RWPE2 (cell line): ENCODE results near the gene CTTNBP2NL.
"Not testable (repeated sequence)": the region's sequence is repeated elsewhere in the genome, so short reads cannot be mapped to it uniquely, and the experiment has no call there.

Source experiments
- ATAC-seq: fragments of 200-7000 bp; cut with Tn5 transposase; 3 replicates; pipeline ENCODE4 v1.9.1; 2021; ENCODE audit warnings: low read depth
- DNase-seq: peaks from one replicate; pipeline ENCODE4 v3.0.0-alpha.2; 2020; ENCODE audit warnings: low spot score
- H3K27ac ChIP-seq: fragments of 450-650 bp; 2 replicates; pipeline ENCODE4 v1.5.1; 2017; ENCODE audit warnings: mild to moderate bottlenecking; ENCODE audit not compliant: poor library complexity, severe bottlenecking
- H3K27me3 ChIP-seq: fragments of 250-450 bp; sonication (Bioruptor Pico); 2 replicates; pipeline ENCODE4 v1.5.1; 2021; ENCODE audit warnings: mild to moderate bottlenecking, moderate library complexity; ENCODE audit not compliant: insufficient read depth, poor library complexity, severe bottlenecking
- H3K36me3 ChIP-seq: fragments of 250-450 bp; sonication (Bioruptor Pico); 2 replicates; pipeline ENCODE4 v1.5.1; 2020; ENCODE audit warnings: low read depth, mild to moderate bottlenecking, moderate library complexity
- H3K4me1 ChIP-seq: fragments of 250-450 bp; sonication (Bioruptor Pico); 2 replicates; pipeline ENCODE4 v1.5.1; 2021; ENCODE audit warnings: mild to moderate bottlenecking, moderate library complexity; ENCODE audit not compliant: insufficient read depth, poor library complexity, severe bottlenecking
- H3K4me3 ChIP-seq: fragments of 250-450 bp; sonication (Bioruptor Pico); 2 replicates; pipeline ENCODE4 v1.5.1; 2021; ENCODE audit warnings: mild to moderate bottlenecking, moderate library complexity; ENCODE audit not compliant: severe bottlenecking
- H3K9me3 ChIP-seq: fragments of 250-450 bp; sonication (Bioruptor Pico); 2 replicates; pipeline ENCODE4 v1.5.1; 2021; ENCODE audit warnings: mild to moderate bottlenecking, moderate library complexity; ENCODE audit not compliant: severe bottlenecking
- TF ChIP-seq, protein P1 (sequence below): fragments of 450-650 bp; IDR thresholded peaks from one replicate; pipeline ENCODE4 v1.5.1; 2017; ENCODE audit warnings: mild to moderate bottlenecking, moderate library complexity; ENCODE audit not compliant: poor library complexity, severe bottlenecking

Gene CTTNBP2NL

DNA sequence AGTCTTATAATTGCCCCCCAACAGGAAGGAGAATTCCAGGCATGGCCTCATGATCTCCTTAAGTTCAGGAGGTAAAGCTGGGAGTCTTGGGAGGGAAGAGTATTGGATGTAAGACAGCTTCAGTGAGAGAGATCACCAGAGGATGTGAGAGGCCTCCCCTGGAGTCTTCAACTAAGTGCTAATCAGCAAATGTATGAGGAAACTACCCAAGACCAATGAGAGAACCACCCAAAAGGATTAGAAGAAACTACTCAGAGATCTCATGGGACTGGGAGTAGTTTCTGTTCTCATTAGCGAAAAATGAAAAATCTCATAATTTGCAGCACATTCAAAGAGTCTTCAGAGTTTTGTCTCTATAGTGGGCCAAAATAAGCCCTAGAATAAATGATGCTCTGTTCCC is 76.1 kb downstream of the CTTNBP2NL start:
- TF ChIP-seq, protein P1, sequence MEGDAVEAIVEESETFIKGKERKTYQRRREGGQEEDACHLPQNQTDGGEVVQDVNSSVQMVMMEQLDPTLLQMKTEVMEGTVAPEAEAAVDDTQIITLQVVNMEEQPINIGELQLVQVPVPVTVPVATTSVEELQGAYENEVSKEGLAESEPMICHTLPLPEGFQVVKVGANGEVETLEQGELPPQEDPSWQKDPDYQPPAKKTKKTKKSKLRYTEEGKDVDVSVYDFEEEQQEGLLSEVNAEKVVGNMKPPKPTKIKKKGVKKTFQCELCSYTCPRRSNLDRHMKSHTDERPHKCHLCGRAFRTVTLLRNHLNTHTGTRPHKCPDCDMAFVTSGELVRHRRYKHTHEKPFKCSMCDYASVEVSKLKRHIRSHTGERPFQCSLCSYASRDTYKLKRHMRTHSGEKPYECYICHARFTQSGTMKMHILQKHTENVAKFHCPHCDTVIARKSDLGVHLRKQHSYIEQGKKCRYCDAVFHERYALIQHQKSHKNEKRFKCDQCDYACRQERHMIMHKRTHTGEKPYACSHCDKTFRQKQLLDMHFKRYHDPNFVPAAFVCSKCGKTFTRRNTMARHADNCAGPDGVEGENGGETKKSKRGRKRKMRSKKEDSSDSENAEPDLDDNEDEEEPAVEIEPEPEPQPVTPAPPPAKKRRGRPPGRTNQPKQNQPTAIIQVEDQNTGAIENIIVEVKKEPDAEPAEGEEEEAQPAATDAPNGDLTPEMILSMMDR: no peak
- Histone ChIP-seq H3K27ac (no peak overlapping the region), H3K4me1 (no peaks in the 10 kb centered on the region), H3K27me3 (no peaks in the 10 kb centered on the region), H3K4me3 (no peak overlapping the region), H3K9me3 (no peaks in the 10 kb centered on the region), H3K36me3 (no peaks in the 10 kb centered on the region)
- no peak for ATAC-seq
- DNase-seq: no peak

DNA sequence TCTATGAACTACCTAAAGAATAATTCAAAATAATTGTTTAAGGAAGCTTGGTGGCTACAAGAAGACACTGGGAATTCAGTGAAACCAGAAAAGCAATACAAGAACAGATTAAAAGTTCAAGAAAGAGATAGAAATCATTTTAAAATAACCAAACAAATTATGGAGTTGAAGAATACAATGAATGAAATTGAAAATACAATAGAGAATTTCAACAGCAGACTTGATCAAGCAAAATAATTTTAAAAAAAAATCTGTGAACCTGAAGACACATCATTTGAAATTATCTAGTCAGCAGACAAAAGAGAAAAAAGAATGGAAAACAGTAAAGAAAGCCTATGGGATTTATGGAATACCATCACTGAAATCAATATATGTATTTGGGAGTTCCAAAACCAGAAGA is 81.5 kb downstream of the CTTNBP2NL start:
- Histone ChIP-seq H3K9me3 (peaks cover 2% of the 10 kb centered on the region), H3K4me1 (no peaks in the 10 kb centered on the region), H3K4me3 (no peak overlapping the region), H3K27ac (no peak overlapping the region), H3K36me3 (no peaks in the 10 kb centered on the region), H3K27me3 (no peaks in the 10 kb centered on the region)
- TF ChIP-seq, protein P1: no peak
- DNase-seq (no peak), ATAC-seq (no peak)

DNA sequence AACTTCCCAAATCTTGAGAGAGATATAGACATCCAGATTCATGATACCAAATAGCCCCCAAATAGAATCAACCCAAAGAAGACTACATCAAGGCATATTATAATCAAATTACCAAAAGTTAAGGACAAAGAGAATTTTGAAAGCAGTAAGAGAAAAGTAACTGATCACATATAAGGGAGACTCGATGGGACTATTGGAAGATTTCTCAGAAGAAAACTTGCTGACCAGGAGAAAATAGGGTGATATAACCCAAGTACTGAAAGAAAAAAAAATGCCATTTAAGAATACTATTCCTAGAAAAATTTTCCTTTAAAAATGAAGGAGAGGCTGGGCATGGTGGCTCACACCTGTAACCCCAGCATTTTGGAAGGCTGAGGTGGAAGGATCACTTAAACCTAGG is 82.3 kb downstream of the CTTNBP2NL start:
- Histone ChIP-seq H3K27me3 (no peaks in the 10 kb centered on the region), H3K4me3 (no peak overlapping the region), H3K4me1 (no peaks in the 10 kb centered on the region), H3K27ac (no peak overlapping the region), H3K9me3 (peaks cover 2% of the 10 kb centered on the region), H3K36me3 (no peaks in the 10 kb centered on the region)
- no peak for DNase-seq
- TF ChIP-seq, protein P1: no peak
- ATAC-seq: no peak

DNA sequence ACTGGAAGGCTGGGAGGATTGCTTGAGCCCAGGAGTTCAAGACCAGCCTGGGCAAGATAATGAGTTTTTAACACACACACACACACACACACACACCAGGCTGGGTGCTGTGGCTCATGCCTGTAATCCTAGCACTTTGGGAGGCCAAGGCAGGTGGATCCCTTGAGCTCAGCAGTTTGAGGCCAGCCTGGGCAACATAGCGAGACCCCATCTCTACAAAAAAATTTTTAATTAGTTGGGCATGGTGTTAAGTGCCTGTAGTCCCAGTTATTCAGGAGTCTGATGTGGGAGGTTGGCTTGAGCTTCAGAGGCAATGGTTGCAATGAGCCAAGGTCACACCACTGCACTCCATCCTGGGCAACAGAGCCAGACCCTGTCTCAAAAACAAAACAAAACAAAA is 90.0 kb downstream of the CTTNBP2NL start:
- ATAC-seq, DNase-seq, H3K9me3 ChIP-seq, H3K27ac ChIP-seq, H3K4me3 ChIP-seq, H3K4me1 ChIP-seq, H3K36me3 ChIP-seq, H3K27me3 ChIP-seq: not testable (repeated sequence)

DNA sequence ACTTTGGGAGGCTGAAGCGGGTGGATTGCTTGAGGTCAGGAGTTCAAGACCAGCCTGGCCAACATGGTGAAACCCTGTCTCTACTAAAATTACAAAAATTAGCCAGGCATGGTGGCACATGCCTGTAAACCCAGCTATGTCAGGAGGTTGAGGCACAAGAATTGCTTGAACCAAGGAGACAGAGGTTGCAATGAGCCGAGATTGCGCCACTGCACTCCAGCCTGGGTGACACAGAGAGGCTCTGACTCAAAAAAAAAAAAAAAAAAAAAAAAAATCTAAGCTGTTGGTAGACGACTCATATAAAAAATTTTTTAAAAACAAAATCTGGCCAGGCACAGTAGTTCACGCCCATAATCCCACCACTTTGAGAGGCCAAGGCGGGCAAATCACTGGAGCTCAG is 91.7 kb downstream of the CTTNBP2NL start:
- ATAC-seq, H3K27me3 ChIP-seq, H3K36me3 ChIP-seq, H3K9me3 ChIP-seq, H3K4me1 ChIP-seq, H3K4me3 ChIP-seq, H3K27ac ChIP-seq, DNase-seq: not testable (repeated sequence)

DNA sequence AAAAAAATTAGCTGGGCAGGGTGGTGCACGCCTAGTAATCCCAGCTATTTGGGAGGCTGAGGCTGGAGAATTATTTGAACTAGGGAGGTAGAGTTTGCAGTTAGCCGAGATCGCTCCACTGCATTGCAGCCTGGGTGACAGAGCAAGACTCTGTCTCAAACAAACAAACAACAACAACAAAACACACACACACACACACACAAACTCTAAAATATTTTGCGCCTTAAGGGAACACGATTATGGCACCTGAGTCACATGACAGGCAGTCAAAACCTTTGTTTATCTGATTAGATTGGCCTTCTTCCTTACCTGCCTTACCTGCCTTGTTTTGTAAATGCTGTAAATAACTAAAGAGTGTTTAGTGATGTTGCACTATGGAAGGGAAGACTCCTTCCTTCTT is 92.1 kb downstream of the CTTNBP2NL start:
- ATAC-seq: no peak
- Histone ChIP-seq H3K9me3 (no peaks in the 10 kb centered on the region), H3K4me1 (no peaks in the 10 kb centered on the region), H3K27me3 (no peaks in the 10 kb centered on the region), H3K36me3 (no peaks in the 10 kb centered on the region), H3K4me3 (no peak overlapping the region), H3K27ac (no peak overlapping the region)
- TF ChIP-seq, protein P1: no peak
- DNase-seq: no peak
